H9 (cell line): ENCODE data around the gene PALD1. TPM values are rescaled to one million over a fixed set of nuclear protein-coding genes. Genes with fewer than 3 reads are reported as not detected.
A peak's percentile ranks its signal among the peaks of the same experiment; 100 is the strongest.

Source experiments
- DNase-seq: peaks from one replicate; pipeline ENCODE4 v3.0.0-alpha.2; 2017
- H2AFZ ChIP-seq: one replicate; pipeline ENCODE4 v1.6.1; 2013; ENCODE audit warnings: mild to moderate bottlenecking, low read length, control low read depth, moderate library complexity
- H2AK5ac ChIP-seq: 2 replicates; pipeline ENCODE4 v1.6.1; 2013; ENCODE audit warnings: low read length, control low read depth, mixed read lengths; ENCODE audit not compliant: insufficient read length
- H2BK120ac ChIP-seq: one replicate; pipeline ENCODE4 v1.6.1; 2013; ENCODE audit warnings: low read depth, mild to moderate bottlenecking, low read length, control low read depth, inconsistent platforms; ENCODE audit not compliant: poor library complexity, severe bottlenecking
- H2BK12ac ChIP-seq: 2 replicates; pipeline ENCODE4 v1.6.1; 2013; ENCODE audit warnings: low read length, control low read depth, mixed read lengths, low read depth; ENCODE audit not compliant: insufficient read length
- H2BK15ac ChIP-seq: 2 replicates; pipeline ENCODE4 v1.6.1; 2013; ENCODE audit warnings: low read depth, low read length, control low read depth
- H2BK20ac ChIP-seq: one replicate; pipeline ENCODE4 v1.6.1; 2013; ENCODE audit warnings: low read depth, mild to moderate bottlenecking, low read length, control low read depth, inconsistent platforms; ENCODE audit not compliant: poor library complexity, severe bottlenecking
- H2BK5ac ChIP-seq: 2 replicates; pipeline ENCODE4 v1.6.1; 2013; ENCODE audit warnings: low read length, control low read depth, mixed read lengths; ENCODE audit not compliant: insufficient read length
- H3K14ac ChIP-seq: 2 replicates; pipeline ENCODE4 v1.6.1; 2013; ENCODE audit warnings: low read length, control low read depth; ENCODE audit not compliant: insufficient read depth
- H3K18ac ChIP-seq: 2 replicates; pipeline ENCODE4 v1.6.1; 2013; ENCODE audit warnings: low read depth, mild to moderate bottlenecking, mixed read lengths, low read length, control low read depth; ENCODE audit not compliant: insufficient read length
- H3K23ac ChIP-seq: 2 replicates; pipeline ENCODE4 v1.6.1; 2013; ENCODE audit warnings: low read length, control low read depth, mixed read lengths, low read depth; ENCODE audit not compliant: insufficient read length
- H3K23me2 ChIP-seq: 2 replicates; pipeline ENCODE4 v1.6.1; 2013; ENCODE audit warnings: low read depth, mild to moderate bottlenecking, mixed read lengths, low read length, control low read depth; ENCODE audit not compliant: insufficient read length, poor library complexity, severe bottlenecking
- H3K27ac ChIP-seq: 2 replicates; pipeline ENCODE4 v1.5.1; 2013; ENCODE audit warnings: low read length, control low read depth, mixed read lengths, low read depth; ENCODE audit not compliant: insufficient read length
- H3K27me3 ChIP-seq: 2 replicates; pipeline ENCODE4 v1.6.1; 2013; ENCODE audit warnings: low read length, control low read depth, inconsistent platforms; ENCODE audit not compliant: insufficient read depth
- H3K4ac ChIP-seq: 2 replicates; pipeline ENCODE4 v1.6.1; 2013; ENCODE audit warnings: low read depth, mild to moderate bottlenecking, control low read depth, inconsistent platforms, low read length, moderate library complexity
- H3K4me1 ChIP-seq: 2 replicates; pipeline ENCODE4 v1.6.1; 2013; ENCODE audit warnings: low read length, control low read depth, inconsistent platforms; ENCODE audit not compliant: insufficient read depth
- H3K4me2 ChIP-seq: 2 replicates; pipeline ENCODE4 v1.6.1; 2013; ENCODE audit warnings: low read length, control low read depth, mixed read lengths; ENCODE audit not compliant: insufficient read length, insufficient read depth
- H3K56ac ChIP-seq: 2 replicates; pipeline ENCODE4 v1.6.1; 2013; ENCODE audit warnings: low read depth, mild to moderate bottlenecking, mixed read lengths, low read length, control low read depth; ENCODE audit not compliant: insufficient read length
- H3K79me1 ChIP-seq: 2 replicates; pipeline ENCODE4 v1.6.1; 2013; ENCODE audit warnings: low read depth, mild to moderate bottlenecking, moderate library complexity, low read length, control low read depth, inconsistent platforms; ENCODE audit not compliant: insufficient read depth, poor library complexity, severe bottlenecking
- H3K79me2 ChIP-seq: 2 replicates; pipeline ENCODE4 v1.6.1; 2013; ENCODE audit warnings: low read length, control low read depth, inconsistent platforms; ENCODE audit not compliant: insufficient read depth
- H3K9ac ChIP-seq: 2 replicates; pipeline ENCODE4 v1.6.1; 2013; ENCODE audit warnings: low read length, control low read depth, mixed read lengths; ENCODE audit not compliant: insufficient read length; ENCODE audit errors: extremely low read depth
- H3K9me3 ChIP-seq: one replicate; pipeline ENCODE4 v1.6.1; 2013; ENCODE audit warnings: low read depth, low read length, inconsistent platforms; ENCODE audit not compliant: control insufficient read depth
- H3T11ph ChIP-seq: one replicate; pipeline ENCODE4 v1.6.1; 2013; ENCODE audit warnings: mild to moderate bottlenecking, low read length, control low read depth, inconsistent platforms
- H4K20me1 ChIP-seq: one replicate; pipeline ENCODE4 v1.6.1; 2013; ENCODE audit not compliant: control insufficient read depth, insufficient read length, insufficient read depth
- H4K5ac ChIP-seq: 2 replicates; pipeline ENCODE4 v1.6.1; 2013; ENCODE audit warnings: low read depth, mild to moderate bottlenecking, mixed read lengths, low read length, control low read depth; ENCODE audit not compliant: insufficient read length
- H4K8ac ChIP-seq: replicated peaks from 2 replicates; pipeline ENCODE4 v1.6.1; 2013; ENCODE audit warnings: low read length, control low read depth, mixed read lengths, low read depth; ENCODE audit not compliant: insufficient read length
- H4K91ac ChIP-seq: 2 replicates; pipeline ENCODE4 v1.6.1; 2013; ENCODE audit warnings: low read depth, mild to moderate bottlenecking, moderate library complexity, mixed read lengths, low read length, control low read depth; ENCODE audit not compliant: insufficient read length
- H3K27ac Mint-ChIP-seq, 3 experiments: 2 replicates in 2 of 3; 3 replicates in 1 of 3; pipeline ENCODE4 v1.8.0; 2020 to 2021; ENCODE audit warnings: mixed read lengths in 3 of 3, mild to moderate bottlenecking in 1 of 3, moderate library complexity in 1 of 3
- H3K27me3 Mint-ChIP-seq: 2 replicates; pipeline ENCODE4 v1.8.0; 2021; ENCODE audit warnings: low read depth, mild to moderate bottlenecking, moderate library complexity, mixed read lengths
- H3K36me3 Mint-ChIP-seq, 3 experiments: 2 replicates in 2 of 3; 3 replicates in 1 of 3; pipeline ENCODE4 v1.8.0; 2020 to 2021; ENCODE audit warnings: low read depth in 3 of 3, mixed read lengths in 3 of 3; ENCODE audit not compliant: insufficient read depth in 1 of 3
- H3K4me1 Mint-ChIP-seq, 2 experiments: 2 replicates each; pipeline ENCODE4 v1.8.0; 2020; ENCODE audit warnings: mixed read lengths in 2 of 2
- H3K4me3 Mint-ChIP-seq, 2 experiments: 2 replicates in 1 of 2; 3 replicates in 1 of 2; pipeline ENCODE4 v1.8.0; 2020 to 2021; ENCODE audit warnings: mild to moderate bottlenecking in 2 of 2, mixed read lengths in 2 of 2, moderate library complexity in 1 of 2
- H3K9me3 Mint-ChIP-seq, 2 experiments: 2 replicates in 1 of 2; 3 replicates in 1 of 2; pipeline ENCODE4 v1.8.0; 2020; ENCODE audit warnings: mild to moderate bottlenecking in 2 of 2, mixed read lengths in 2 of 2, moderate library complexity in 1 of 2
- WGBS: extraction: QIAGEN DNeasy Blood & Tissue Kit; methylation state at CpG from one replicate; pipeline ENCODE4 v1.1.7; 2013; ENCODE audit warnings: missing lambda C conversion rate, low lambda C conversion rate, mixed read lengths; ENCODE audit not compliant: insufficient read length; ENCODE audit errors: extremely low coverage; 5-methylcytosine and 5-hydroxymethylcytosine counted together
- total RNA-seq: library from RNA; stranded (reverse); gene quantifications from 2 replicates; pipeline ENCODE4 v1.2.1, GENCODE V29; 2021
- TF ChIP-seq, protein P1 (sequence below): fragments of 200-600 bp; sonication (generic); conservative IDR thresholded peaks from 3 replicates; pipeline ENCODE4 v1.8.0; 2021; ENCODE audit warnings: antibody characterized with exemption, mild to moderate bottlenecking

Gene PALD1
- total RNA-seq, 1 experiment from 2014 or later: 21.1 TPM

DNA sequence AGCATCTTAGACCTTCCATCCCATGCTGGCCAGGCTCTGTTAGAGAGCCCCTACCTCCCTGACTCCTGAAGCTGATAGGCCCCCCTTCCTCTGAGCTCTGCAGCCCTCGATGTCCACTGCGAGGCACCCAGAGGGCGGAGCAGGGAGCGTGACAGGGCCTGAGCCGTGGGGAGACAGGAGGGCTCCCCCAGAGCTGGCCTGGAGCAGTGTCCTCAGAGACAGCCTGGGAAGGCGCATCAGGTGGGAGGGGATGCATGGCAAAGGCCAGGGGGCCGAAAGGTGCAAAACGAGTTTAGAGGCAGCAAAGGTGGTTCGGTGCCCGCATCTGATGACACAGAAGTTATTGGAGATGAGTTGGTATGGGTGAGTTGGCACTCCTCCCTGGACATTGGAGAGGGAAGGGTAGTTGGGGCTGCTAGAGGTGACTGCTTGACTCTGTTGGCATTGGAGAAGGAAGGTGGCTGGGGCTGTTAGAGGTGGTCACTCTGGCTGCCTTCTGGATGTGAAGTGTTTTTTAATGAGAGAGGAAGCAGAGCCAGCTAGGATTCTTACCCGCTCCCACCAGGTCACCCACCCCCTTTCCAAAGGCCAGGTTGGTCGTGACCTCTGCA is 70.9 kb downstream of the PALD1 start:
- Histone ChIP-seq H4K8ac (no peak overlapping the region), H3K18ac (no peak overlapping the region), H3K27ac (no peak overlapping the region), H3K9ac (no peak overlapping the region), H2BK12ac (no peak overlapping the region), H3K27me3 (no peaks in the 10 kb centered on the region), H2BK20ac (no peak overlapping the region), H3K23ac (no peak overlapping the region), H2AK5ac (no peak overlapping the region), H3K9me3 (no peaks in the 10 kb centered on the region), H4K5ac (no peak overlapping the region), H4K91ac (no peak overlapping the region), H3K23me2 (no peaks in the 10 kb centered on the region), H2AFZ (no peak overlapping the region), H3K14ac (no peak overlapping the region), H2BK5ac (no peak overlapping the region), H4K20me1 (no peaks in the 10 kb centered on the region), H3K79me2 (no peaks in the 10 kb centered on the region), H2BK15ac (no peak overlapping the region), H3K4ac (no peak overlapping the region), H3T11ph (no peak overlapping the region), H2BK120ac (no peak overlapping the region), H3K56ac (no peak overlapping the region), H3K4me2 (no peak overlapping the region), H3K4me1 (no peaks in the 10 kb centered on the region), H3K79me1 (no peaks in the 10 kb centered on the region)
- Mint-ChIP-seq H3K27ac (peak overlapping the region in 1 of 3 experiments; percentile 56; a peak in 1 of 7 replicates), H3K27me3 (no peaks in the 10 kb centered on the region), H3K4me1 (0 out of 4 replicates have a peak, but pooled peaks cover 0 to 2% of the 10 kb centered on the region in 2 experiments), H3K4me3 (no peak overlapping the region), H3K36me3 (peaks cover 8 to 23% (median 11%) of the 10 kb centered on the region in 3 experiments; a peak in 4 of 7 replicates), H3K9me3 (no peaks in the 10 kb centered on the region)
- no CpG with 5 or more reads among the region's 12 CpGs for WGBS
- TF ChIP-seq, protein P1, sequence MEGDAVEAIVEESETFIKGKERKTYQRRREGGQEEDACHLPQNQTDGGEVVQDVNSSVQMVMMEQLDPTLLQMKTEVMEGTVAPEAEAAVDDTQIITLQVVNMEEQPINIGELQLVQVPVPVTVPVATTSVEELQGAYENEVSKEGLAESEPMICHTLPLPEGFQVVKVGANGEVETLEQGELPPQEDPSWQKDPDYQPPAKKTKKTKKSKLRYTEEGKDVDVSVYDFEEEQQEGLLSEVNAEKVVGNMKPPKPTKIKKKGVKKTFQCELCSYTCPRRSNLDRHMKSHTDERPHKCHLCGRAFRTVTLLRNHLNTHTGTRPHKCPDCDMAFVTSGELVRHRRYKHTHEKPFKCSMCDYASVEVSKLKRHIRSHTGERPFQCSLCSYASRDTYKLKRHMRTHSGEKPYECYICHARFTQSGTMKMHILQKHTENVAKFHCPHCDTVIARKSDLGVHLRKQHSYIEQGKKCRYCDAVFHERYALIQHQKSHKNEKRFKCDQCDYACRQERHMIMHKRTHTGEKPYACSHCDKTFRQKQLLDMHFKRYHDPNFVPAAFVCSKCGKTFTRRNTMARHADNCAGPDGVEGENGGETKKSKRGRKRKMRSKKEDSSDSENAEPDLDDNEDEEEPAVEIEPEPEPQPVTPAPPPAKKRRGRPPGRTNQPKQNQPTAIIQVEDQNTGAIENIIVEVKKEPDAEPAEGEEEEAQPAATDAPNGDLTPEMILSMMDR: no peak
- DNase-seq: no peak
